H9 (cell line): Measurements from ENCODE around the gene GRID1. TPM values are rescaled to one million over a fixed set of nuclear protein-coding genes. Genes with fewer than 3 reads are reported as not detected.

Experiments
- DNase-seq: peaks from one replicate; pipeline ENCODE4 v3.0.0-alpha.2; 2017
- H2AFZ ChIP-seq: one replicate; pipeline ENCODE4 v1.6.1; 2013; ENCODE audit warnings: mild to moderate bottlenecking, low read length, control low read depth, moderate library complexity
- H2AK5ac ChIP-seq: 2 replicates; pipeline ENCODE4 v1.6.1; 2013; ENCODE audit warnings: low read length, control low read depth, mixed read lengths; ENCODE audit not compliant: insufficient read length
- H2BK120ac ChIP-seq: one replicate; pipeline ENCODE4 v1.6.1; 2013; ENCODE audit warnings: low read depth, mild to moderate bottlenecking, low read length, control low read depth, inconsistent platforms; ENCODE audit not compliant: poor library complexity, severe bottlenecking
- H2BK12ac ChIP-seq: 2 replicates; pipeline ENCODE4 v1.6.1; 2013; ENCODE audit warnings: low read length, control low read depth, mixed read lengths, low read depth; ENCODE audit not compliant: insufficient read length
- H2BK15ac ChIP-seq: 2 replicates; pipeline ENCODE4 v1.6.1; 2013; ENCODE audit warnings: low read depth, low read length, control low read depth
- H2BK20ac ChIP-seq: one replicate; pipeline ENCODE4 v1.6.1; 2013; ENCODE audit warnings: low read depth, mild to moderate bottlenecking, low read length, control low read depth, inconsistent platforms; ENCODE audit not compliant: poor library complexity, severe bottlenecking
- H2BK5ac ChIP-seq: 2 replicates; pipeline ENCODE4 v1.6.1; 2013; ENCODE audit warnings: low read length, control low read depth, mixed read lengths; ENCODE audit not compliant: insufficient read length
- H3K14ac ChIP-seq: 2 replicates; pipeline ENCODE4 v1.6.1; 2013; ENCODE audit warnings: low read length, control low read depth; ENCODE audit not compliant: insufficient read depth
- H3K18ac ChIP-seq: 2 replicates; pipeline ENCODE4 v1.6.1; 2013; ENCODE audit warnings: low read depth, mild to moderate bottlenecking, mixed read lengths, low read length, control low read depth; ENCODE audit not compliant: insufficient read length
- H3K23ac ChIP-seq: 2 replicates; pipeline ENCODE4 v1.6.1; 2013; ENCODE audit warnings: low read length, control low read depth, mixed read lengths, low read depth; ENCODE audit not compliant: insufficient read length
- H3K23me2 ChIP-seq: 2 replicates; pipeline ENCODE4 v1.6.1; 2013; ENCODE audit warnings: low read depth, mild to moderate bottlenecking, mixed read lengths, low read length, control low read depth; ENCODE audit not compliant: insufficient read length, poor library complexity, severe bottlenecking
- H3K27ac ChIP-seq: 2 replicates; pipeline ENCODE4 v1.5.1; 2013; ENCODE audit warnings: low read length, control low read depth, mixed read lengths, low read depth; ENCODE audit not compliant: insufficient read length
- H3K27me3 ChIP-seq: 2 replicates; pipeline ENCODE4 v1.6.1; 2013; ENCODE audit warnings: low read length, control low read depth, inconsistent platforms; ENCODE audit not compliant: insufficient read depth
- H3K4ac ChIP-seq: 2 replicates; pipeline ENCODE4 v1.6.1; 2013; ENCODE audit warnings: low read depth, mild to moderate bottlenecking, control low read depth, inconsistent platforms, low read length, moderate library complexity
- H3K4me1 ChIP-seq: 2 replicates; pipeline ENCODE4 v1.6.1; 2013; ENCODE audit warnings: low read length, control low read depth, inconsistent platforms; ENCODE audit not compliant: insufficient read depth
- H3K4me2 ChIP-seq: 2 replicates; pipeline ENCODE4 v1.6.1; 2013; ENCODE audit warnings: low read length, control low read depth, mixed read lengths; ENCODE audit not compliant: insufficient read length, insufficient read depth
- H3K56ac ChIP-seq: 2 replicates; pipeline ENCODE4 v1.6.1; 2013; ENCODE audit warnings: low read depth, mild to moderate bottlenecking, mixed read lengths, low read length, control low read depth; ENCODE audit not compliant: insufficient read length
- H3K79me1 ChIP-seq: 2 replicates; pipeline ENCODE4 v1.6.1; 2013; ENCODE audit warnings: low read depth, mild to moderate bottlenecking, moderate library complexity, low read length, control low read depth, inconsistent platforms; ENCODE audit not compliant: insufficient read depth, poor library complexity, severe bottlenecking
- H3K79me2 ChIP-seq: 2 replicates; pipeline ENCODE4 v1.6.1; 2013; ENCODE audit warnings: low read length, control low read depth, inconsistent platforms; ENCODE audit not compliant: insufficient read depth
- H3K9ac ChIP-seq: 2 replicates; pipeline ENCODE4 v1.6.1; 2013; ENCODE audit warnings: low read length, control low read depth, mixed read lengths; ENCODE audit not compliant: insufficient read length; ENCODE audit errors: extremely low read depth
- H3K9me3 ChIP-seq: one replicate; pipeline ENCODE4 v1.6.1; 2013; ENCODE audit warnings: low read depth, low read length, inconsistent platforms; ENCODE audit not compliant: control insufficient read depth
- H3T11ph ChIP-seq: one replicate; pipeline ENCODE4 v1.6.1; 2013; ENCODE audit warnings: mild to moderate bottlenecking, low read length, control low read depth, inconsistent platforms
- H4K20me1 ChIP-seq: one replicate; pipeline ENCODE4 v1.6.1; 2013; ENCODE audit not compliant: control insufficient read depth, insufficient read length, insufficient read depth
- H4K5ac ChIP-seq: 2 replicates; pipeline ENCODE4 v1.6.1; 2013; ENCODE audit warnings: low read depth, mild to moderate bottlenecking, mixed read lengths, low read length, control low read depth; ENCODE audit not compliant: insufficient read length
- H4K8ac ChIP-seq: replicated peaks from 2 replicates; pipeline ENCODE4 v1.6.1; 2013; ENCODE audit warnings: low read length, control low read depth, mixed read lengths, low read depth; ENCODE audit not compliant: insufficient read length
- H4K91ac ChIP-seq: 2 replicates; pipeline ENCODE4 v1.6.1; 2013; ENCODE audit warnings: low read depth, mild to moderate bottlenecking, moderate library complexity, mixed read lengths, low read length, control low read depth; ENCODE audit not compliant: insufficient read length
- H3K27ac Mint-ChIP-seq, 3 experiments: 2 replicates in 2 of 3; 3 replicates in 1 of 3; pipeline ENCODE4 v1.8.0; 2020 to 2021; ENCODE audit warnings: mixed read lengths in 3 of 3, mild to moderate bottlenecking in 1 of 3, moderate library complexity in 1 of 3
- H3K27me3 Mint-ChIP-seq: 2 replicates; pipeline ENCODE4 v1.8.0; 2021; ENCODE audit warnings: low read depth, mild to moderate bottlenecking, moderate library complexity, mixed read lengths
- H3K36me3 Mint-ChIP-seq, 3 experiments: 2 replicates in 2 of 3; 3 replicates in 1 of 3; pipeline ENCODE4 v1.8.0; 2020 to 2021; ENCODE audit warnings: low read depth in 3 of 3, mixed read lengths in 3 of 3; ENCODE audit not compliant: insufficient read depth in 1 of 3
- H3K4me1 Mint-ChIP-seq, 2 experiments: 2 replicates each; pipeline ENCODE4 v1.8.0; 2020; ENCODE audit warnings: mixed read lengths in 2 of 2
- H3K4me3 Mint-ChIP-seq, 2 experiments: 2 replicates in 1 of 2; 3 replicates in 1 of 2; pipeline ENCODE4 v1.8.0; 2020 to 2021; ENCODE audit warnings: mild to moderate bottlenecking in 2 of 2, mixed read lengths in 2 of 2, moderate library complexity in 1 of 2
- H3K9me3 Mint-ChIP-seq, 2 experiments: 2 replicates in 1 of 2; 3 replicates in 1 of 2; pipeline ENCODE4 v1.8.0; 2020; ENCODE audit warnings: mild to moderate bottlenecking in 2 of 2, mixed read lengths in 2 of 2, moderate library complexity in 1 of 2
- WGBS: extraction: QIAGEN DNeasy Blood & Tissue Kit; methylation state at CpG from one replicate; pipeline ENCODE4 v1.1.7; 2013; ENCODE audit warnings: missing lambda C conversion rate, low lambda C conversion rate, mixed read lengths; ENCODE audit not compliant: insufficient read length; ENCODE audit errors: extremely low coverage; 5-methylcytosine and 5-hydroxymethylcytosine counted together
- total RNA-seq: library from RNA; stranded (reverse); gene quantifications from 2 replicates; pipeline ENCODE4 v1.2.1, GENCODE V29; 2021
- TF ChIP-seq, protein P1 (sequence below): fragments of 200-600 bp; sonication (generic); conservative IDR thresholded peaks from 3 replicates; pipeline ENCODE4 v1.8.0; 2021; ENCODE audit warnings: antibody characterized with exemption, mild to moderate bottlenecking

Gene GRID1
- total RNA-seq, 1 experiment from 2014 or later = 0.35 TPM

DNA sequence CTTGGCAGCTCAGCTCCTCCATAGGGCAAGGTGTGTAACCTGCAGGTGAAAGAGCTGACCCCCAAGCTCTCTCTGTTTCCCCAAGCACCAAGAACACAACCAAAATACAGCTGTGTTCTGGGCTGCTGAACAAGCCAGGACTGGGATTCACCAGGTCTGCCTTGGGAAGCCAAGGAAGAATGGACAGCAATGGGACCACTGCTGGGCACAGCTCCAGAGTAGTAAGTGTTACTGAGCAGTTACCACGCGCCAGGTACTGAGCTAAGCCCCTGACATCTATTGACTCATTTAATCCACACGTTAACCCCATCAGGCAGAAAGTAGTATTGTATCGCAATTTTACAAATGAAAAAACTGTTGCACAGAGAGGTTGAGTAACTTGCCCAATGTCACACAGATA is 168.3 kb downstream of the GRID1 start:
- H3K18ac ChIP-seq = no peak overlapping the region
- no CpG with 5 or more reads among the region's 4 CpGs for WGBS

More for the DNA sequence above, 168.3 kb downstream of the GRID1 start:
- Mint-ChIP-seq H3K4me1 (peaks cover 6% of the 10 kb centered on the region in 2 experiments), H3K36me3 (no peaks in the 10 kb centered on the region), H3K27me3 (peaks cover 10% of the 10 kb centered on the region), H3K27ac (no peak overlapping the region), H3K9me3 (no peaks in the 10 kb centered on the region), H3K4me3 (no peak overlapping the region)
- Histone ChIP-seq H3K27me3 (no peaks in the 10 kb centered on the region), H3K79me1 (no peaks in the 10 kb centered on the region), H3K9ac (no peak overlapping the region), H3K4me1 (no peaks in the 10 kb centered on the region; the same call in 1 of the 2 replicates), H3K79me2 (no peaks in the 10 kb centered on the region), H2BK120ac (no peak overlapping the region), H3K23me2 (no peaks in the 10 kb centered on the region), H2BK12ac (no peak overlapping the region), H3T11ph (no peak overlapping the region), H3K4me2 (no peak overlapping the region), H4K8ac (no peak overlapping the region), H2BK20ac (no peak overlapping the region), H2AK5ac (no peak overlapping the region), H2AFZ (no peak overlapping the region), H3K23ac (no peak overlapping the region), H4K20me1 (no peaks in the 10 kb centered on the region), H3K27ac (no peak overlapping the region), H3K14ac (no peak overlapping the region), H3K4ac (no peak overlapping the region), H4K91ac (no peak overlapping the region), H3K9me3 (no peaks in the 10 kb centered on the region), H3K56ac (no peak overlapping the region), H2BK15ac (no peak overlapping the region), H2BK5ac (no peak overlapping the region), H4K5ac (no peak overlapping the region)
- TF ChIP-seq, protein P1, sequence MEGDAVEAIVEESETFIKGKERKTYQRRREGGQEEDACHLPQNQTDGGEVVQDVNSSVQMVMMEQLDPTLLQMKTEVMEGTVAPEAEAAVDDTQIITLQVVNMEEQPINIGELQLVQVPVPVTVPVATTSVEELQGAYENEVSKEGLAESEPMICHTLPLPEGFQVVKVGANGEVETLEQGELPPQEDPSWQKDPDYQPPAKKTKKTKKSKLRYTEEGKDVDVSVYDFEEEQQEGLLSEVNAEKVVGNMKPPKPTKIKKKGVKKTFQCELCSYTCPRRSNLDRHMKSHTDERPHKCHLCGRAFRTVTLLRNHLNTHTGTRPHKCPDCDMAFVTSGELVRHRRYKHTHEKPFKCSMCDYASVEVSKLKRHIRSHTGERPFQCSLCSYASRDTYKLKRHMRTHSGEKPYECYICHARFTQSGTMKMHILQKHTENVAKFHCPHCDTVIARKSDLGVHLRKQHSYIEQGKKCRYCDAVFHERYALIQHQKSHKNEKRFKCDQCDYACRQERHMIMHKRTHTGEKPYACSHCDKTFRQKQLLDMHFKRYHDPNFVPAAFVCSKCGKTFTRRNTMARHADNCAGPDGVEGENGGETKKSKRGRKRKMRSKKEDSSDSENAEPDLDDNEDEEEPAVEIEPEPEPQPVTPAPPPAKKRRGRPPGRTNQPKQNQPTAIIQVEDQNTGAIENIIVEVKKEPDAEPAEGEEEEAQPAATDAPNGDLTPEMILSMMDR = no peak
- no peak for DNase-seq
